Cardiac septum (tissue), 1 donor: ENCODE data around the gene OR10D3. TPM values are rescaled to one million over a fixed set of nuclear protein-coding genes. Genes with fewer than 3 reads are reported as not detected.
"Not testable (repeated sequence)": the region's sequence is repeated elsewhere in the genome, so short reads cannot be mapped to it uniquely, and the experiment has no call there.

Experiments used
- DNase-seq: peaks from one replicate; pipeline ENCODE4 v3.0.0-alpha.2; 2020; ENCODE audit warnings: low spot score
- intact Hi-C: fragments of 100-400 bp; cut with DNase I; formaldehyde crosslinking; loops from one replicate; pipeline ENCODE4 v1.14.0; 2022
- long read RNA-seq: library from polyadenylated mRNA; unstranded; transcript quantifications from one replicate; pipeline ENCODE4 v2.0.0, GENCODE V29; 2021
- total RNA-seq: library from RNA; stranded (reverse); fragmentation: NEBNext Ultra II Directional; extraction: Animal tissue kit (Norgen Biotek cat#: 25700); gene quantifications from one replicate; pipeline ENCODE4 v1.2.1, GENCODE V29; 2021
- donor health status: DM: no; HTN: no; CAD: no.

OR10D3 gene
- not detected for total RNA-seq
- long read RNA-seq: 0 reads

GRCh38 chr11:124183068-124183467 lies at the start of gene OR10D3:
Gene OR10D3 (plus strand): TSS chr11:124183345. CDS start chr11:124185270, 1,925 bp downstream.
- intact Hi-C loops: no loop called here
- no peak for DNase-seq

GRCh38 chr11:124143034-124143433 lies 40.1 kb upstream of the OR10D3 start:
- no peak for DNase-seq
- intact Hi-C loops: no loop called here

GRCh38 chr11:124147951-124148350 lies 35.2 kb upstream of the OR10D3 start:
- DNase-seq: no peak
- intact Hi-C loops: no loop called here

- intact Hi-C loops: no loop called here
- no peak for DNase-seq
These were observed 32.5 kb upstream of the OR10D3 start for GRCh38 chr11:124150684-124151083.

- intact Hi-C loops: no loop called here
- DNase-seq: no peak
These were observed 30.3 kb upstream of the OR10D3 start for GRCh38 chr11:124152770-124153407.

- no peak for DNase-seq
- intact Hi-C loops: no loop called here
These were observed 29.3 kb upstream of the OR10D3 start for GRCh38 chr11:124153821-124154220.

- DNase-seq: no peak
- intact Hi-C loops: no loop called here
These were observed 23.7 kb upstream of the OR10D3 start for GRCh38 chr11:124159481-124159880.

GRCh38 chr11:124160986-124161385 lies 22.2 kb upstream of the OR10D3 start:
- intact Hi-C loops: no loop called here
- no peak for DNase-seq

GRCh38 chr11:124167826-124168231 lies 15.3 kb upstream of the OR10D3 start:
- DNase-seq: no peak
- intact Hi-C loops: no loop called here

GRCh38 chr11:124168796-124169195 lies 14.3 kb upstream of the OR10D3 start:
- intact Hi-C loops: no loop called here
- no peak for DNase-seq

GRCh38 chr11:124170315-124170714 lies 12.8 kb upstream of the OR10D3 start:
- intact Hi-C loops, DNase-seq: not testable (repeated sequence)

- no peak for DNase-seq
These were observed 12.2 kb upstream of the OR10D3 start for GRCh38 chr11:124170801-124171586.

GRCh38 chr11:124172101-124172500 lies 11.0 kb upstream of the OR10D3 start:
- no peak for DNase-seq
- intact Hi-C loops: no loop called here

More at GRCh38 chr11:124170801-124171586, 12.2 kb upstream of the OR10D3 start:
- intact Hi-C loops: no loop called here

- intact Hi-C loops: no loop called here
- DNase-seq: no peak
These were observed 10.5 kb upstream of the OR10D3 start for GRCh38 chr11:124172599-124172998.

- DNase-seq: no peak
- intact Hi-C loops: no loop called here
These were observed 9.1 kb upstream of the OR10D3 start for GRCh38 chr11:124174001-124174583.

GRCh38 chr11:124176925-124177715 lies 6.0 kb upstream of the OR10D3 start:
- no peak for DNase-seq
- intact Hi-C loops: no loop called here

- no peak for DNase-seq
- intact Hi-C loops: no loop called here
These were observed 3.8 kb upstream of the OR10D3 start for GRCh38 chr11:124179310-124179709.

GRCh38 chr11:124190298-124191139 lies 7.4 kb downstream of the OR10D3 start:
- intact Hi-C loops: no loop called here
- DNase-seq: no peak
